WTC11 (cell line): Measurements from ENCODE around the gene RSU1. TPM values are rescaled to one million over a fixed set of nuclear protein-coding genes. Genes with fewer than 3 reads are reported as not detected.

Source experiments
- ATAC-seq: fragments of 200-7000 bp; cut with Tn5 transposase; 2 replicates; pipeline ENCODE4 v1.10.0; 2021; ENCODE audit warnings: mild to moderate bottlenecking, moderate library complexity
- CTCF ChIA-PET: fragments of 300-600 bp; sonication (Branson Sonifier 250); formaldehyde crosslinking; loops from one replicate; lab custom pipeline; 2021; ENCODE audit warnings: antibody characterized with exemption; lab: Charles Lee
- POLR2A ChIA-PET: fragments of 350-600 bp; sonication (Branson Sonifier 250); formaldehyde crosslinking; loops from one replicate; lab custom pipeline; 2021; ENCODE audit warnings: antibody characterized with exemption; lab: Charles Lee
- DNase-seq: peaks from one replicate; pipeline ENCODE4 v3.0.0; 2021; ENCODE audit warnings: low spot score
- H3K27ac Mint-ChIP-seq: 2 replicates; pipeline ENCODE4 v1.8.0; 2021; ENCODE audit warnings: mixed read lengths
- H3K27me3 Mint-ChIP-seq: 2 replicates; pipeline ENCODE4 v1.8.0; 2021; ENCODE audit warnings: low read depth, mild to moderate bottlenecking, moderate library complexity, mixed read lengths
- H3K36me3 Mint-ChIP-seq: 2 replicates; pipeline ENCODE4 v1.8.0; 2021; ENCODE audit warnings: mixed read lengths
- H3K4me1 Mint-ChIP-seq: 2 replicates; pipeline ENCODE4 v1.8.0; 2022; ENCODE audit warnings: mixed read lengths
- H3K4me3 Mint-ChIP-seq: 2 replicates; pipeline ENCODE4 v1.8.0; 2021; ENCODE audit warnings: mild to moderate bottlenecking, moderate library complexity, mixed read lengths
- H3K9me3 Mint-ChIP-seq: 2 replicates; pipeline ENCODE4 v1.8.0; 2021; ENCODE audit warnings: mixed read lengths
- AR ChIP-seq: fragments of 250-450 bp; sonication (Bioruptor Pico); IDR thresholded peaks from 2 replicates; pipeline ENCODE4 v1.9.0; 2021; ENCODE audit warnings: mild to moderate bottlenecking
- ARID4B ChIP-seq: sonication (generic); formaldehyde crosslinking; IDR thresholded peaks from 2 replicates; pipeline ENCODE4 v1.8.0; 2023; ENCODE audit warnings: missing genetic modification reagents, mild to moderate bottlenecking, borderline replicate concordance
- CDX4 ChIP-seq: fragments of 250-450 bp; sonication (Bioruptor Pico); IDR thresholded peaks from 2 replicates; pipeline ENCODE4 v1.9.0; 2021; ENCODE audit warnings: moderate library complexity, mild to moderate bottlenecking, inconsistent platforms, borderline replicate concordance
- CTCF ChIP-seq: fragments of 200-600 bp; IDR thresholded peaks from 2 replicates; pipeline ENCODE4 v1.8.0; 2022; ENCODE audit warnings: antibody characterized with exemption
- E2F4 ChIP-seq: sonication (generic); formaldehyde crosslinking; IDR thresholded peaks from 2 replicates; pipeline ENCODE4 v1.8.1; 2022; ENCODE audit warnings: low read depth, mild to moderate bottlenecking, moderate library complexity, missing genetic modification reagents, borderline replicate concordance
- EMX1 ChIP-seq: fragments of 250-450 bp; sonication (Bioruptor Pico); IDR thresholded peaks from 2 replicates; pipeline ENCODE4 v1.8.0; 2021; ENCODE audit warnings: mild to moderate bottlenecking
- FOXP1 ChIP-seq: sonication (generic); formaldehyde crosslinking; IDR thresholded peaks from 2 replicates; pipeline ENCODE4 v1.8.0; 2022; ENCODE audit warnings: missing genetic modification reagents, mild to moderate bottlenecking, moderate library complexity, borderline replicate concordance
- IRF1 ChIP-seq: sonication (generic); formaldehyde crosslinking; IDR thresholded peaks from 2 replicates; pipeline ENCODE4 v1.8.0; 2023; ENCODE audit warnings: missing genetic modification reagents
- IRF2 ChIP-seq: sonication (generic); formaldehyde crosslinking; IDR thresholded peaks from 2 replicates; pipeline ENCODE4 v1.8.0; 2022; ENCODE audit warnings: low read depth, missing genetic modification reagents, borderline replicate concordance
- MYBL2 ChIP-seq: sonication (generic); formaldehyde crosslinking; IDR thresholded peaks from 2 replicates; pipeline ENCODE4 v1.8.1; 2023; ENCODE audit warnings: mild to moderate bottlenecking, moderate library complexity, missing genetic modification reagents
- NFE2L1 ChIP-seq: sonication (generic); formaldehyde crosslinking; IDR thresholded peaks from 2 replicates; pipeline ENCODE4 v1.8.1; 2023; ENCODE audit warnings: missing genetic modification reagents
- NFYB ChIP-seq: sonication (generic); formaldehyde crosslinking; conservative IDR thresholded peaks from 2 replicates; pipeline ENCODE4 v1.8.0; 2022; ENCODE audit warnings: low read depth, missing genetic modification reagents
- OVOL2 ChIP-seq: fragments of 250-450 bp; sonication (Bioruptor Pico); IDR thresholded peaks from 2 replicates; pipeline ENCODE4 v1.9.0; 2021; ENCODE audit warnings: mild to moderate bottlenecking, borderline replicate concordance
- PRRX2 ChIP-seq: fragments of 250-450 bp; sonication (Bioruptor Pico); IDR thresholded peaks from 2 replicates; pipeline ENCODE4 v1.8.0; 2021; ENCODE audit warnings: mild to moderate bottlenecking
- RORB ChIP-seq: fragments of 250-450 bp; sonication (Bioruptor Pico); IDR thresholded peaks from 2 replicates; pipeline ENCODE4 v1.9.0; 2021; ENCODE audit warnings: mild to moderate bottlenecking
- TCF7 ChIP-seq: sonication (generic); formaldehyde crosslinking; IDR thresholded peaks from 2 replicates; pipeline ENCODE4 v1.8.0; 2022; ENCODE audit warnings: mild to moderate bottlenecking, low read depth, missing genetic modification reagents, moderate library complexity
- TEAD4 ChIP-seq: sonication (generic); formaldehyde crosslinking; IDR thresholded peaks from 2 replicates; pipeline ENCODE4 v1.8.0; 2022; ENCODE audit warnings: mild to moderate bottlenecking, missing genetic modification reagents
- USF1 ChIP-seq: sonication (generic); formaldehyde crosslinking; IDR thresholded peaks from 2 replicates; pipeline ENCODE4 v1.8.0; 2022; ENCODE audit warnings: mild to moderate bottlenecking, missing genetic modification reagents
- ZBTB43 ChIP-seq: sonication (generic); formaldehyde crosslinking; IDR thresholded peaks from 2 replicates; pipeline ENCODE4 v1.8.1; 2023; ENCODE audit warnings: mild to moderate bottlenecking, missing genetic modification reagents
- ZNF219 ChIP-seq: sonication (generic); formaldehyde crosslinking; IDR thresholded peaks from 2 replicates; pipeline ENCODE4 v1.8.0; 2023; ENCODE audit warnings: missing genetic modification reagents, mild to moderate bottlenecking, borderline replicate concordance
- ZNF263 ChIP-seq: sonication (generic); formaldehyde crosslinking; IDR thresholded peaks from 2 replicates; pipeline ENCODE4 v1.8.1; 2022; ENCODE audit warnings: low read depth, mild to moderate bottlenecking, moderate library complexity, missing genetic modification reagents
- ZNF396 ChIP-seq: fragments of 250-450 bp; sonication (Bioruptor Pico); IDR thresholded peaks from 2 replicates; pipeline ENCODE4 v1.8.0; 2021; ENCODE audit warnings: mild to moderate bottlenecking, moderate library complexity, borderline replicate concordance
- total RNA-seq: library from RNA; stranded (reverse); gene quantifications from 3 replicates; pipeline ENCODE4 v1.2.3, GENCODE V29; 2021

The RSU1 gene
- total RNA-seq, 1 experiment from 2014 or later: 46.4 TPM

GRCh38 chr10:16750461-16750860 lies 66.8 kb downstream of the RSU1 start:
- ChIA-PET POLR2A (no interaction called here), CTCF (no interaction called here)
- no peak overlapping the region for H3K4me3 Mint-ChIP-seq
- no peak for ATAC-seq
- H3K36me3 Mint-ChIP-seq: peaks cover 15% of the 10 kb centered on the region
- no peaks in the 10 kb centered on the region for H3K4me1 Mint-ChIP-seq
- no peaks in the 10 kb centered on the region for H3K27me3 Mint-ChIP-seq
- no peak overlapping the region for H3K27ac Mint-ChIP-seq
- TF ChIP-seq TCF7 (CRISPR knock-in tag) (no peak), ZBTB43 (CRISPR knock-in tag) (no peak), E2F4 (no peak), ZNF219 (CRISPR knock-in tag) (no peak), ZNF396 (no peak), NFE2L1 (CRISPR knock-in tag) (no peak), USF1 (no peak), CTCF (no peak), PRRX2 (no peak), ZNF263 (CRISPR knock-in tag) (no peak), EMX1 (CRISPR knock-in tag) (no peak)
- TF ChIP-seq, all 79 proteins: peak for 0
- DNase-seq: no peak
- no peaks in the 10 kb centered on the region for H3K9me3 Mint-ChIP-seq

GRCh38 chr10:16748749-16749148 lies 68.5 kb downstream of the RSU1 start:
- H3K36me3 Mint-ChIP-seq: peaks cover 15% of the 10 kb centered on the region
- no peak for ATAC-seq
- TF ChIP-seq TEAD4: no peak
- TF ChIP-seq IRF2 (CRISPR knock-in tag): no peak
- no peak for TF ChIP-seq AR (CRISPR knock-in tag)
- TF ChIP-seq FOXP1 (CRISPR knock-in tag): no peak
- TF ChIP-seq USF1: no peak
- no peak for TF ChIP-seq OVOL2 (CRISPR knock-in tag)
- no peak for TF ChIP-seq MYBL2 (CRISPR knock-in tag)
- no peak for TF ChIP-seq ARID4B (CRISPR knock-in tag)
- TF ChIP-seq CDX4: no peak
- TF ChIP-seq RORB (CRISPR knock-in tag): no peak
- TF ChIP-seq NFYB: no peak
- no peak for TF ChIP-seq IRF1 (CRISPR knock-in tag)

More at GRCh38 chr10:16748749-16749148, 68.5 kb downstream of the RSU1 start:
- ChIA-PET POLR2A (no interaction called here), CTCF (no interaction called here)
- DNase-seq: no peak
- H3K4me1 Mint-ChIP-seq: no peaks in the 10 kb centered on the region
- no peaks in the 10 kb centered on the region for H3K27me3 Mint-ChIP-seq
- H3K27ac Mint-ChIP-seq: no peak overlapping the region
- H3K4me3 Mint-ChIP-seq: no peak overlapping the region
- no peaks in the 10 kb centered on the region for H3K9me3 Mint-ChIP-seq
